ENCODE measurements around the gene SYF2.

GRCh38 chr1:25204797-25205480 lies 27.4 kb downstream of the SYF2 start:
- TF ChIP-seq CTCF (IDR thresholded peaks at IDR 0.05) (peak; percentile 18 to 44 (median 35)), POLR2A (IDR thresholded peaks at IDR 0.05) (no peak), EP300 (IDR thresholded peaks at IDR 0.05) (no peak)
